ENCODE data around the gene GALR3.
A peak's percentile ranks its signal among the peaks of the same experiment; 100 is the strongest.

The GALR3 gene

DNA sequence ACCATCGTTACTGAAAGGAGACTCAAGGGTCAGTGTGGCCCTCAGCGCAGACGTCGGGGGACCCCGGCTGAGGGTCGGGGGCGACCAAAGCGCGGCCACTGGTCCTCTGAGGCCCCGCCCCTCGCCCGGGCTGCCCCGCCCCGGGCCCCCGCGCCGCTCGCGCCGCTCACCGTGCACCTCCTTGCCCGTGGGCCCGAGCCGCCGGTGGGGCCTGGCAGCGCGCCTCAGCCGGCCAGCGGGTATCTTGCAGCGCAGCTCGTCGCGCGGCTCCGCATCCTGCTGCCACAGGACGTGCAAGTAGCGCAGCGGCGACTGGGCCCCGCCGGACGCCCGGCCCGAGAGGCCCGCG lies 20.5 kb downstream of the GALR3 start:
- H3K27me3 ChIP-seq (ENCODE audit: insufficient read depth, low read depth, severe bottlenecking): no peaks in the 10 kb centered on the region
- peak overlapping the region; percentile 68 for H3K4me3 ChIP-seq (ENCODE audit: low read depth, low read length)
- peaks cover 13% of the 10 kb centered on the region for H3K36me3 ChIP-seq
- DNase-seq: no peak
- H3K9me3 ChIP-seq (ENCODE audit: severe bottlenecking): no peaks in the 10 kb centered on the region
- H3K27ac ChIP-seq: peak overlapping the region; percentile 86
- TF ChIP-seq, protein P1, sequence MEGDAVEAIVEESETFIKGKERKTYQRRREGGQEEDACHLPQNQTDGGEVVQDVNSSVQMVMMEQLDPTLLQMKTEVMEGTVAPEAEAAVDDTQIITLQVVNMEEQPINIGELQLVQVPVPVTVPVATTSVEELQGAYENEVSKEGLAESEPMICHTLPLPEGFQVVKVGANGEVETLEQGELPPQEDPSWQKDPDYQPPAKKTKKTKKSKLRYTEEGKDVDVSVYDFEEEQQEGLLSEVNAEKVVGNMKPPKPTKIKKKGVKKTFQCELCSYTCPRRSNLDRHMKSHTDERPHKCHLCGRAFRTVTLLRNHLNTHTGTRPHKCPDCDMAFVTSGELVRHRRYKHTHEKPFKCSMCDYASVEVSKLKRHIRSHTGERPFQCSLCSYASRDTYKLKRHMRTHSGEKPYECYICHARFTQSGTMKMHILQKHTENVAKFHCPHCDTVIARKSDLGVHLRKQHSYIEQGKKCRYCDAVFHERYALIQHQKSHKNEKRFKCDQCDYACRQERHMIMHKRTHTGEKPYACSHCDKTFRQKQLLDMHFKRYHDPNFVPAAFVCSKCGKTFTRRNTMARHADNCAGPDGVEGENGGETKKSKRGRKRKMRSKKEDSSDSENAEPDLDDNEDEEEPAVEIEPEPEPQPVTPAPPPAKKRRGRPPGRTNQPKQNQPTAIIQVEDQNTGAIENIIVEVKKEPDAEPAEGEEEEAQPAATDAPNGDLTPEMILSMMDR (IDR thresholded peaks at IDR 0.05; ENCODE audit: low read depth, low read length): no peak

DNA sequence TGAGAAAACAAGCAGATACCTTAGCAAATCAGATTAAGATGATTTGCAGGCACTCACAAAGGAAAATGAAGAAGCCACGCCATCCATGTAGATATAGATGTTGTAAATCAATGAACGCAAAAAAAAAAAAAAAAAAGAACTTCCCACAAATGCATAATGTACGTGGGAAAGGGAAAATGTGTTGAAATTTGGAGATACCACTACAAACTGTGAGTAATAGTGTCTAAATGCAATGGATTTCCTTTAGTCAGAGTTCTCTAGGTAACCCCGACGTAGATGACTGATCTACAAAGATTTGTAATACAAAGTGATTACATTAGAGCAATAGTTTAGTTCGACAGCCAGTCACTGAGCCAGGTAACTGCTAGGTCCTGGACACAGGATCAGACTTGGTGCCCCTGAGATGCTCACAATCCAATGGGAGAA lies 21.7 kb downstream of the GALR3 start:
- Histone ChIP-seq H3K27ac (peak overlapping the region; percentile 86), H3K9me3 (ENCODE audit: severe bottlenecking) (no peaks in the 10 kb centered on the region), H3K36me3 (peaks cover 3% of the 10 kb centered on the region), H3K27me3 (ENCODE audit: insufficient read depth, low read depth, severe bottlenecking) (no peaks in the 10 kb centered on the region), H3K4me3 (ENCODE audit: low read depth, low read length) (peak overlapping the region; percentile 68)
- no peak for DNase-seq
- TF ChIP-seq, protein P1 (IDR thresholded peaks at IDR 0.05; ENCODE audit: low read depth, low read length): no peak

DNA sequence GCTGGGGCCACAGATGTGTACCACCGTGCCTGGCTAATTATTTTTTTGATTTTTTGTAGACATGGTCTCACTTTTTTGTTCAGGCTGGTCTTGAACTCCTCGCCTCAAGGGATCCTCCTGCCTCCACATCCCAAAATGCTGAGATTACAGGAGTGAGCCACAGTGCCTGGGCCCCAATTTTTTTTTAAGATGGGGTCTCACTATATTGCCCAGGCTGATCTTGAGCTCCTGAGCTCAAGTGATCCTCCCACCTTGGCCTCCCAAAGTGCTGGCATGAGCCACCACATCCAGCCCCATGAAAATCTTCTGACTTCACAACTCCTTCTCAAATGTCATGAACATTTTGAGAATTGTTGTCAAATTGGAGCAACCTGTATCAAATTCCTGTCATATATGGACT lies 23.3 kb downstream of the GALR3 start:
- H3K9me3 ChIP-seq (ENCODE audit: severe bottlenecking): no peaks in the 10 kb centered on the region
- peaks cover 11% of the 10 kb centered on the region for H3K36me3 ChIP-seq
- no peak for DNase-seq
- no peaks in the 10 kb centered on the region for H3K27me3 ChIP-seq (ENCODE audit: insufficient read depth, low read depth, severe bottlenecking)
- H3K4me3 ChIP-seq (ENCODE audit: low read depth, low read length): no peak overlapping the region
- no peak overlapping the region for H3K27ac ChIP-seq
- TF ChIP-seq, protein P1 (IDR thresholded peaks at IDR 0.05; ENCODE audit: low read depth, low read length): no peak

DNA sequence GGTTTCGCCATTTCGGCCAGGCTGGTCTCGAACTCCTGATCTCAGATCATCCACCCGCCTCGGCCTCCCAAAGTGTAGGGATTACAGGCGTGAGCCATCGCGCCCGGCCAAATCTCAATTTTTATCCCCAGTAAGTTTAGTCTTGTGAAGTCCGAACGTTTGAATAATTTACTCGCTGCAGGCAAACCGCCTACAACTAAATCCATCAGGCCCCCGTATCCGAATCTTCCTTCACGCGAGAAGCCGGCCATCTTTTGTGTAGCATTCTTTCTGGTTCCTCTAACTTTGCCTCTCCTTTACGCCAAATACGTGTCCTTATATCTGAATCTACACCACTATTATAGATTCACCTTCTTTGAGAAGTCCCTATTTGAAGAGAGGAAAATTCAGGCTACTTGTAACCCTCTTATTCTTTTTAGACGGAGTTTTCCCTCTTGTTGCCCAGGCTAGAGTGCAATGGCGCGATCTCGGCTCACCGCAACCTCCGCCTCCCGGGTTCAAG lies 25.5 kb downstream of the GALR3 start:
- no peak for DNase-seq
- Histone ChIP-seq H3K4me3 (ENCODE audit: low read depth, low read length) (peak overlapping the region; percentile 83), H3K27me3 (ENCODE audit: insufficient read depth, low read depth, severe bottlenecking) (no peaks in the 10 kb centered on the region), H3K9me3 (ENCODE audit: severe bottlenecking) (no peaks in the 10 kb centered on the region), H3K36me3 (peaks cover 33% of the 10 kb centered on the region), H3K27ac (peak overlapping the region; percentile 87)
- TF ChIP-seq, protein P1 (IDR thresholded peaks at IDR 0.05; ENCODE audit: low read depth, low read length): no peak

DNA sequence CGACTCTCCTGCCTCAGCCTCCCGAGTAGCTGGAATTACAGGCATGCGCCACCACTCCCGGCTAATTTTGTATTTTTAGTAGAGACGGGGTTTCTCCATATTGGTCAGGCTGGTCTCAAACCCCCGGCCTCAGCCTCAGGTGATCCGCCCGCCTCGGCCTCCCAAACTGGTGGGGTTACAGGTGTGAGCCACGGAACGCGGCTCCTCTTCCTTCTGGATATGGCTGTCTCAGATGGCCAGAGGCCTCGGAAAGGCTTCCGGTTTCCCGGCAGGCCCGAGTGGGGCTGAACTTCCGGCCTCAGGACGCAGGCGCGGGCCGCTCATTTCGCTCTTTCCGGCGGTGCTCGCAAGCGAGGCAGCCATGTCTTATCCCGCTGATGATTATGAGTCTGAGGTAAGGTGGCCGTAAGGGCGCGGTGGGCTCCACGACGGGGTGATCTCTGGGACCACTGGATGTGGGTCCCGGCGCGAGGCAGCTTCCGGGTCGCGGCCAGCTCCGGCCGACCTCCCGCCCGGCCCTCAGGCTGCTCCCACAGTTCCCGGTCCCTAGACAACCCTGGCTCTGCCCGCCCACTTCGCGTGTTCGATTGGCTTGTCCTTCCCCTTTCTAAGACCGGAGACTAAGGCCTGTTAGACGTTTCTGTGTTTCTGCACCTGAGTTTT lies 26.0 kb downstream of the GALR3 start, which contains the start of gene EIF3L:
TSS of gene EIF3L (plus strand) at position 331 of the 663 bp plus-strand sequence. CDS start at position 362, 31 bp downstream.
- Histone ChIP-seq H3K4me3 (ENCODE audit: low read depth, low read length) (peak within 1 kb of the TSS; percentile 83), H3K36me3 (peaks cover 39% of the 10 kb centered on the region), H3K27me3 (ENCODE audit: insufficient read depth, low read depth, severe bottlenecking) (no peaks in the 10 kb centered on the region), H3K27ac (peak within 1 kb of the TSS; percentile 87), H3K9me3 (ENCODE audit: severe bottlenecking) (no peaks in the 10 kb centered on the region)
- peak; percentile 88 for DNase-seq
- TF ChIP-seq, protein P1 (IDR thresholded peaks at IDR 0.05; ENCODE audit: low read depth, low read length): no peak

All from WERI-Rb-1 (cell line).